Mucosa of rectum (tissue), 2 donors: Measurements from ENCODE around the gene AP3B2.

Experiments
- H3K27ac ChIP-seq, 2 donors: one replicate each; pipeline ENCODE4 v1.7.0; 2013; ENCODE audit warnings: inconsistent platforms in 2 of 2, low read depth in 2 of 2, low read length in 2 of 2
- H3K27me3 ChIP-seq, 2 donors: one replicate each; pipeline ENCODE4 v1.7.0; 2013; ENCODE audit warnings: low read length in 2 of 2; ENCODE audit not compliant: control insufficient read depth in 2 of 2, insufficient read depth in 2 of 2
- H3K36me3 ChIP-seq, 2 donors: one replicate each; pipeline ENCODE4 v1.7.0; 2013; ENCODE audit warnings: low read length in 2 of 2; ENCODE audit not compliant: control insufficient read depth in 2 of 2, insufficient read depth in 2 of 2
- H3K4me1 ChIP-seq, 2 donors: one replicate each; pipeline ENCODE4 v1.7.0; 2013; ENCODE audit warnings: low read length in 2 of 2, mild to moderate bottlenecking in 1 of 2; ENCODE audit not compliant: control insufficient read depth in 2 of 2, insufficient read depth in 2 of 2
- H3K4me3 ChIP-seq, 2 donors: one replicate each; pipeline ENCODE4 v1.7.0; 2013; ENCODE audit warnings: low read length in 2 of 2
- H3K9ac ChIP-seq, 2 donors: one replicate each; pipeline ENCODE4 v1.7.0; 2013; ENCODE audit warnings: low read length in 2 of 2, low read depth in 1 of 2, mild to moderate bottlenecking in 1 of 2
- H3K9me3 ChIP-seq, 2 donors: one replicate each; pipeline ENCODE4 v1.7.0; 2013; ENCODE audit warnings: low read length in 2 of 2; ENCODE audit not compliant: control insufficient read depth in 2 of 2
- donor health status: healthy.
- donor health status: Normal muscosa, but diverticular disease.

Gene AP3B2

GRCh38 chr15:82613747-82614146 is 95.9 kb downstream of the AP3B2 start:
- Histone ChIP-seq H3K27me3 (no peaks in the 10 kb centered on the region), H3K36me3 (no peaks in the 10 kb centered on the region), H3K27ac (no peak overlapping the region), H3K9me3 (no peaks in the 10 kb centered on the region), H3K9ac (no peak overlapping the region), H3K4me1 (no peaks in the 10 kb centered on the region), H3K4me3 (no peak overlapping the region)

- Histone ChIP-seq H3K36me3 (no peaks in the 10 kb centered on the region), H3K4me3 (no peak overlapping the region), H3K4me1 (no peaks in the 10 kb centered on the region), H3K9ac (no peak overlapping the region), H3K27me3 (no peaks in the 10 kb centered on the region), H3K9me3 (no peaks in the 10 kb centered on the region), H3K27ac (no peak overlapping the region)
Measured at GRCh38 chr15:82611348-82611747, 98.3 kb downstream of the AP3B2 start.
